ENCODE data around the gene PLSCR5. TPM values are rescaled to one million over a fixed set of nuclear protein-coding genes. Genes with fewer than 3 reads are reported as not detected.

The PLSCR5 gene
- total and polyA plus RNA-seq, 7 donors, result not detected

DNA sequence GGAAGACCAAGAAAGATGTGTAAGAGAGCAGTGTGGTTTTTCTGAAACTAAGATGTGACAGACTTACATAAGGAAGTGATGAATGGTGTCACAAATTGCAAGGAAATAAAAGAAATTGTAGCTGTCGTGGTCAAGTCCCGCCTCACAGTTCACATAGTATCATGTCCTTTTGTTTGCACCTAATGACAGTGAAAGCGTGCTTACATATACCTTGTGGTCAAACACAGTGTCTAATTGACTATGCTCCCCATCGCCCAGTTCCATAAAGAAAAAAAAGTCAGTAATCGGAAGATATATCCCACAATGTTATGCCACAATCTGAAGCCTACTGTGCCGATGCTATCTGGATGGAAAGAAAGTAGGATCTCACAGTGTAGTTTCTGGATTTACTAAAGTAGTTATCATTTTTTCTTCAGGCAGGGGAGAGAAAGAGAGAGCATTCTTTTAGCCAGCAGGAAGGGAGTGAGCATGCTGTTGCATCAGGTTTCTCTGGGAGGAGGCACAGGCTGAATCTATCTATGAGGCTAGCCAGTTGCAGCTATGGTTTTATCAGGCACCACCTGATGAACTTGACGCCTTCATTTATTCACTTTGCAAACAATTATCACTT, 50.9 kb downstream of the PLSCR5 start:
- Histone ChIP-seq H3K4me1 (no peaks in the 10 kb centered on the region), H3K36me3 (ENCODE audit: insufficient read depth in 1 of 2, low read depth in 1 of 2) (no peaks in the 10 kb centered on the region), H3K27me3 (ENCODE audit: insufficient read depth in 3 of 3, low read length in 2 of 3) (no peaks in the 10 kb centered on the region), H3K27ac (no peak overlapping the region), H3K4me3 (no peak overlapping the region), H3K9me3 (no peaks in the 10 kb centered on the region)
- ATAC-seq, result no peak
- intact Hi-C loops (cut with DNase I), result no loop called here
- TF ChIP-seq, protein P1, sequence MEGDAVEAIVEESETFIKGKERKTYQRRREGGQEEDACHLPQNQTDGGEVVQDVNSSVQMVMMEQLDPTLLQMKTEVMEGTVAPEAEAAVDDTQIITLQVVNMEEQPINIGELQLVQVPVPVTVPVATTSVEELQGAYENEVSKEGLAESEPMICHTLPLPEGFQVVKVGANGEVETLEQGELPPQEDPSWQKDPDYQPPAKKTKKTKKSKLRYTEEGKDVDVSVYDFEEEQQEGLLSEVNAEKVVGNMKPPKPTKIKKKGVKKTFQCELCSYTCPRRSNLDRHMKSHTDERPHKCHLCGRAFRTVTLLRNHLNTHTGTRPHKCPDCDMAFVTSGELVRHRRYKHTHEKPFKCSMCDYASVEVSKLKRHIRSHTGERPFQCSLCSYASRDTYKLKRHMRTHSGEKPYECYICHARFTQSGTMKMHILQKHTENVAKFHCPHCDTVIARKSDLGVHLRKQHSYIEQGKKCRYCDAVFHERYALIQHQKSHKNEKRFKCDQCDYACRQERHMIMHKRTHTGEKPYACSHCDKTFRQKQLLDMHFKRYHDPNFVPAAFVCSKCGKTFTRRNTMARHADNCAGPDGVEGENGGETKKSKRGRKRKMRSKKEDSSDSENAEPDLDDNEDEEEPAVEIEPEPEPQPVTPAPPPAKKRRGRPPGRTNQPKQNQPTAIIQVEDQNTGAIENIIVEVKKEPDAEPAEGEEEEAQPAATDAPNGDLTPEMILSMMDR (IDR thresholded peaks at IDR 0.05), result no peak
- 87 to 93% (median 87%) methylated on average over 7 of the region's 7 CpGs for WGBS, 3 donors
- no peak for DNase-seq

DNA sequence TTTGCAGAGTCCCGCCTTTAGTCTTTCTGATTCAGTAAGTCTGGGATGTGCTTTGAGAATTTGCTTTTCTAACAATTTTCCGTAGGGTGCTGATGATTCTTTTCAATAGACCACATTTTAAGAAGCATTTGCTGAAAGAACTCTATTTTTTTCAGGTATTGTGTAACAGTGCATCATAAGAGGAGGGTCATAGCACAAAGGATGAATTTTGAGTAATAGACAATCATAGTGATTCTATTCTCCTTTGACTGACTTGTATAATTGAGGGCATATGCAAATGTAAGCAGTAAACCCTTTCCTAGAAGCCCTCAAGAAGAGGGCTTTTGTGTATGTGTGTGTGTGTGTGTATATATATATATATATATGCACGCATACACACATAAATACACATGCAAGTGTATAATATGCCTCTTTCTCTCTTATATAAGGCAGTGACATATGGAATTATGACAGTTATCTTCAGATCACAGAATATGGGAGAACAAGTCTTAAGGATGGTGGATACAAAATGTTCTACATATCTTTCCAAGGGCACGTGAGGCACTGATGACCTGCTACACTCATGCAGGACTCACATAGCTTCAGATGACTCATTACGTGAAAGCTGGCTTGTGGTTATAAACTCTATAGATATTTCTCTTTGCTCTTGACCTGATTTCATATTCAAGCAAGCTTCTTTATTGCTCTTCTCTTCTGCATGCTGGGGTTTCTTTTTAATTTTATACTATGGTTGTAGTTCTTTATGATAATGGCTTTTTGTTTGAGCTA, 54.2 kb downstream of the PLSCR5 start:
- intact Hi-C loops (cut with DNase I), result no loop called here
- 85 to 88% (median 86%) methylated on average over 5 of the region's 5 CpGs for WGBS, 3 donors
- TF ChIP-seq, protein P1 (IDR thresholded peaks at IDR 0.05), result no peak
- H3K4me1 ChIP-seq, result no peaks in the 10 kb centered on the region
- ATAC-seq (no peak), DNase-seq (no peak)
- H3K4me3 ChIP-seq, result no peak overlapping the region
- no peaks in the 10 kb centered on the region for H3K36me3 ChIP-seq (ENCODE audit: insufficient read depth in 1 of 2, low read depth in 1 of 2)
- H3K27me3 ChIP-seq (ENCODE audit: insufficient read depth in 3 of 3, low read length in 2 of 3), result no peaks in the 10 kb centered on the region
- H3K27ac ChIP-seq, result no peak overlapping the region
- H3K9me3 ChIP-seq, result no peaks in the 10 kb centered on the region

DNA sequence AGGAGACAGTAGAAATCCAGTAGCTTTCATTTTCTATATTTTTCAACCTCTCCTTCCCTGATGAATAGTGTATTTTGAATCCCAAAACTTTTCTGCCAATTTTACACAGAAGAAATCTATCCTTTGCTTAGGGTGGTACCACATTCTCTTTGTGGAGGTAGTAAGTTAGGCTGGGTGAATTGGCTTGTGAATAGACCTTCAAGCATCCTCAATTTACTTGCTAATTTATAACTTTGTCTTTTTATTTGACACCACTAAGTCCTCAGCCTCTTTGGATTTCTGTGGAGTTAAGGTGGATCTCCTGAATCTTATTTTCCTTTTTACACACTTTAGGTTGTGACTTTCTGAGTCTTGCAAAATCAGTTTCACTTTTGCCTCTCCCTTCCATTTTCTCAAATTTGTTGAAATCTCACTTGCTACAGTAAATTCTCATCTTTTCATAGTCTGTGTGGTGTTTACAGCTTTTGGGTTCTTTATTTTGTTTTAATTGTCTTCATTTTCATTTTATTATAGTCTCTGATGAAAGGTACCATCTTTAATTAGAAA, 55.0 kb downstream of the PLSCR5 start:
- ATAC-seq, result no peak
- no peaks in the 10 kb centered on the region for H3K4me1 ChIP-seq
- no peak overlapping the region for H3K4me3 ChIP-seq
- no peak overlapping the region for H3K27ac ChIP-seq
- DNase-seq, result no peak
- no peaks in the 10 kb centered on the region for H3K27me3 ChIP-seq (ENCODE audit: insufficient read depth in 3 of 3, low read length in 2 of 3)
- no peaks in the 10 kb centered on the region for H3K9me3 ChIP-seq
- intact Hi-C loops (cut with DNase I), result no loop called here
- H3K36me3 ChIP-seq (ENCODE audit: insufficient read depth in 1 of 2, low read depth in 1 of 2), result no peaks in the 10 kb centered on the region
- TF ChIP-seq, protein P1 (IDR thresholded peaks at IDR 0.05), result no peak

DNA sequence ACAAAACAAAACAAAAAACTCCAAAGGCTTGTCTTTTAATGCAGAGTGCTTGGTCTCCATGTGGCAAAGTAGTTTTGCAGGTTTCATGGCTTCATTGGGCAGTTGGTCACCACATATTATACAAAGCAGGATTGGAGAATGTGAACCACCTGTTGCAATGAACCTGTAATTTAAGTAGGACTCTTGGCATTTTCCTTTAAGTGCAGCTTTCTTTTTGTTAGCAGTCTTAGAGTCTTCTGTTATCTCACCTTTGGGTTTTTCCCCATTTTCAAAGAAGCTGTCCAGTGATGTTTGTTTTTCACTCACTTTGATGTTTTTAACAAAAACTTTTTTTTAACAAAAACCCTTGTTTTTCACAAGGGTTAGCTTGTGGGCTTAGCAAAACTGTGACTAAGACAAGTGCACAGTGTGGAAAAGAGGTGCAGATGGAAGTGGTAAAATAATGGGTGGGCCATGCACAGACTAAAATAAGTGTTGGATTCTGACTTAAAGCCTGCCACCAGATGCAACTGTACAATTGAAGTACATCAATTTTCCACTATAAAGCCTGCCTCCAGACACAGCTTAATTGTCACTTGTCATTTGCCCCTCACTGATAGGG, 57.8 kb downstream of the PLSCR5 start:
- peaks cover 0 to 6% (median 0%) of the 10 kb centered on the region in 3 donors for H3K27me3 ChIP-seq (ENCODE audit: insufficient read depth in 3 of 3, low read length in 2 of 3)
- DNase-seq (no peak), ATAC-seq (no peak)
- no peaks in the 10 kb centered on the region for H3K36me3 ChIP-seq (ENCODE audit: insufficient read depth in 1 of 2, low read depth in 1 of 2)
- H3K27ac ChIP-seq, result no peak overlapping the region
- TF ChIP-seq, protein P1 (IDR thresholded peaks at IDR 0.05), result no peak
- intact Hi-C loops (cut with DNase I), result no loop called here
- no peak overlapping the region for H3K4me3 ChIP-seq
- H3K4me1 ChIP-seq, result no peaks in the 10 kb centered on the region
- H3K9me3 ChIP-seq, result no peaks in the 10 kb centered on the region
